ENCODE results near the gene SRSF3.
"Not testable (repeated sequence)": the region's sequence is repeated elsewhere in the genome, so short reads cannot be mapped to it uniquely, and the experiment has no call there.

Gene SRSF3

GRCh38 chr6:36649086-36649485 lies 54.9 kb downstream of the SRSF3 start:
- no peak for TF ChIP-seq CTCF (IDR thresholded peaks at IDR 0.05; ENCODE audit: low read length, missing control alignments)
- no peak for DNase-seq (ENCODE audit: low read depth)
- no peak overlapping the region for H3K4me3 ChIP-seq (replicated peaks; ENCODE audit: low read depth, low read length)

- DNase-seq (ENCODE audit: low read depth), result no peak
- no peak for TF ChIP-seq CTCF (IDR thresholded peaks at IDR 0.05; ENCODE audit: low read length, missing control alignments)
- no peak overlapping the region for H3K4me3 ChIP-seq (replicated peaks; ENCODE audit: low read depth, low read length)
Measured at GRCh38 chr6:36649701-36650484, 55.7 kb downstream of the SRSF3 start.

- H3K4me3 ChIP-seq (replicated peaks; ENCODE audit: low read depth, low read length), result no peak overlapping the region
- no peak for TF ChIP-seq CTCF (IDR thresholded peaks at IDR 0.05; ENCODE audit: low read length, missing control alignments)
- DNase-seq (ENCODE audit: low read depth), result no peak
Measured at GRCh38 chr6:36650848-36651478, 56.8 kb downstream of the SRSF3 start.

GRCh38 chr6:36651659-36652379 lies 57.7 kb downstream of the SRSF3 start:
- no peak overlapping the region for H3K4me3 ChIP-seq (replicated peaks; ENCODE audit: low read depth, low read length)
- TF ChIP-seq CTCF (IDR thresholded peaks at IDR 0.05; ENCODE audit: low read length, missing control alignments), result no peak
- no peak for DNase-seq (ENCODE audit: low read depth)

GRCh38 chr6:36654469-36654868 lies 60.3 kb downstream of the SRSF3 start:
- not testable (repeated sequence) for DNase-seq (ENCODE audit: low read depth); H3K4me3 ChIP-seq (replicated peaks; ENCODE audit: low read depth, low read length)
